SU-DHL-6 (cell line): ENCODE results near the gene ENOX1.

ENCODE experiments used
- EZH2phosphoT487 ChIP-seq: fragments of 200-600 bp; sonication (generic), shearing (Covaris generic); conservative IDR thresholded peaks from 2 replicates; pipeline ENCODE4 v1.6.1; 2018; ENCODE audit warnings: mild to moderate bottlenecking, antibody characterized with exemption, low read length, moderate library complexity, mixed read lengths
- TF ChIP-seq, protein P1 (sequence below): fragments of 200-600 bp; sonication (generic); IDR thresholded peaks from one replicate; pipeline ENCODE4 v1.5.1; 2017; ENCODE audit warnings: antibody characterized with exemption, mild to moderate bottlenecking, low read length, moderate library complexity; ENCODE audit not compliant: insufficient read depth, poor library complexity, severe bottlenecking

DNA sequence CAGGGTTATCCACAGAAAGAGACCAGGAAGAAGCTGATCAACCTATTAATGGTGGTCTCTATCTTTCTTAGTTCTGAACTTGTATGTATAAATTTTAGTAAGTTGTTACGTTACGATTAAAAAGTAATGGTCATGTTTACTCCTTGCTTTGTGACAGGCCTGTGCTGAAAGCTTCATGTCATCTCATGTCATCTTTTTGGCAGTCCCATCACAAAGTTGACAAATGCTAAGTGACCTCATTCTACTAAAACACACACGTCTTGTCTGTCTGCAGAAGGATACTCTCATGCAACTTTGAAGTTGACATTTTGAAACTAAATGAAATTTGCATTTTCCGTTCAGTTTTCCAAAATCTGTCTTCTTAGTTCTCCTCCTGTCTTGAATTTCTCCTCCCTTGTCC, 417.5 kb downstream of the ENOX1 start:
- TF ChIP-seq, protein P1, sequence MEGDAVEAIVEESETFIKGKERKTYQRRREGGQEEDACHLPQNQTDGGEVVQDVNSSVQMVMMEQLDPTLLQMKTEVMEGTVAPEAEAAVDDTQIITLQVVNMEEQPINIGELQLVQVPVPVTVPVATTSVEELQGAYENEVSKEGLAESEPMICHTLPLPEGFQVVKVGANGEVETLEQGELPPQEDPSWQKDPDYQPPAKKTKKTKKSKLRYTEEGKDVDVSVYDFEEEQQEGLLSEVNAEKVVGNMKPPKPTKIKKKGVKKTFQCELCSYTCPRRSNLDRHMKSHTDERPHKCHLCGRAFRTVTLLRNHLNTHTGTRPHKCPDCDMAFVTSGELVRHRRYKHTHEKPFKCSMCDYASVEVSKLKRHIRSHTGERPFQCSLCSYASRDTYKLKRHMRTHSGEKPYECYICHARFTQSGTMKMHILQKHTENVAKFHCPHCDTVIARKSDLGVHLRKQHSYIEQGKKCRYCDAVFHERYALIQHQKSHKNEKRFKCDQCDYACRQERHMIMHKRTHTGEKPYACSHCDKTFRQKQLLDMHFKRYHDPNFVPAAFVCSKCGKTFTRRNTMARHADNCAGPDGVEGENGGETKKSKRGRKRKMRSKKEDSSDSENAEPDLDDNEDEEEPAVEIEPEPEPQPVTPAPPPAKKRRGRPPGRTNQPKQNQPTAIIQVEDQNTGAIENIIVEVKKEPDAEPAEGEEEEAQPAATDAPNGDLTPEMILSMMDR: no peak
- TF ChIP-seq EZH2phosphoT487: no peak
